Epithelial cell of proximal tubule (primary cell): ENCODE measurements around the gene KCNC4. TPM values are rescaled to one million over a fixed set of nuclear protein-coding genes. Genes with fewer than 3 reads are reported as not detected.

Source experiments
- DNase-seq: peaks from one replicate; pipeline ENCODE4 v3.0.0-alpha.2; 2011; ENCODE audit warnings: low read depth
- H3K4me3 ChIP-seq: 2 replicates; pipeline ENCODE4 v1.5.1; 2011; ENCODE audit warnings: low read depth, mild to moderate bottlenecking, low read length
- CTCF ChIP-seq: conservative IDR thresholded peaks from 2 replicates; pipeline ENCODE4 v1.5.1; 2012; ENCODE audit warnings: low read depth, mild to moderate bottlenecking, low read length
- total RNA-seq: library from RNA; depleted of rRNA; stranded (reverse); fragments of >200 nt; gene quantifications from 2 replicates; pipeline ENCODE4 v1.2.3, GENCODE V29; 2015

Gene KCNC4
- total RNA-seq, 1 donor from 2014 or later = 4.2 TPM

DNA sequence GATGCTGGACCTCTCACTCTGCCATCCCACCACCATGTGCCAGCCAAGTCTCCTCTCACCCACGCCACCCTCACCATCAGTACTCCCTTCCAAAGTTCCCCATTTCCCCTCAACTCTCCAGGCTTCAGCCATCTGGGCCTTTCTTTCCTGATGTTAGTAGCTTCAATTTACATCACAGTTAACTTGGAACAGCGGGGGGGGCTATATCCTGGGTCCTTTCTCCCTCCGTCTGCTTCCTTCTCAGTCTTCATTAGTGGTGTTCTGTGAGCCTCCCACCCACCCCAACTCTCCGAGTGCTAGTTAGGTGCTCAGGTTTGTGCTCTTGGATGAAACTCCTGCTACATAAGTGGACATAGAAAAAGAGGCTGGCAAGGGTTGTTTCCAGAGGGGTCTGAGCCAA is 31.9 kb downstream of the KCNC4 start:
- TF ChIP-seq CTCF = no peak
- DNase-seq = no peak
- no peak overlapping the region for H3K4me3 ChIP-seq

- no peak for TF ChIP-seq CTCF
- no peak for DNase-seq
- no peak overlapping the region for H3K4me3 ChIP-seq
These were observed 32.6 kb downstream of the KCNC4 start for GRCh38 chr1:110242731-110243130.

DNA sequence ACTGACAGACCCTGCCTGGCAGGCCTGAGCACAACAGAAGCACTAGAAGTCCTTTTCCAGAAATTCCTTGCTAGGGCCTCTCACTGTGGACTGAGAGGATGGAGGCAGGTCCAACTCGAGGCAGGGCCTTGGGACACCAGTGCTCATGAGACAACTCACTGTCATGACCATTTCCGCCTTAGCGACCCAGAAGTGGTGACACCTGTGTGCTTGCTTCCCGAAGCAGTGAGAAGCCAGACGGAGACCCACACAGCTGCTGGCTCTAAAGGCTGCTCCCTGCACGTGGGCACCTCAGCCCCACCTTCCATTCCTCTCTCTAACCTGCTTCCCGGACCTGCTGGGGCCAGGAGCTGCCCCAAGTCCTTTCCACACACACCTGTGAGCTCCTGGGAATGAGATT is 33.0 kb downstream of the KCNC4 start:
- TF ChIP-seq CTCF = no peak
- no peak overlapping the region for H3K4me3 ChIP-seq
- no peak for DNase-seq

GRCh38 chr1:110243574-110243973 is 33.5 kb downstream of the KCNC4 start:
- DNase-seq = no peak
- no peak overlapping the region for H3K4me3 ChIP-seq
- no peak for TF ChIP-seq CTCF

DNA sequence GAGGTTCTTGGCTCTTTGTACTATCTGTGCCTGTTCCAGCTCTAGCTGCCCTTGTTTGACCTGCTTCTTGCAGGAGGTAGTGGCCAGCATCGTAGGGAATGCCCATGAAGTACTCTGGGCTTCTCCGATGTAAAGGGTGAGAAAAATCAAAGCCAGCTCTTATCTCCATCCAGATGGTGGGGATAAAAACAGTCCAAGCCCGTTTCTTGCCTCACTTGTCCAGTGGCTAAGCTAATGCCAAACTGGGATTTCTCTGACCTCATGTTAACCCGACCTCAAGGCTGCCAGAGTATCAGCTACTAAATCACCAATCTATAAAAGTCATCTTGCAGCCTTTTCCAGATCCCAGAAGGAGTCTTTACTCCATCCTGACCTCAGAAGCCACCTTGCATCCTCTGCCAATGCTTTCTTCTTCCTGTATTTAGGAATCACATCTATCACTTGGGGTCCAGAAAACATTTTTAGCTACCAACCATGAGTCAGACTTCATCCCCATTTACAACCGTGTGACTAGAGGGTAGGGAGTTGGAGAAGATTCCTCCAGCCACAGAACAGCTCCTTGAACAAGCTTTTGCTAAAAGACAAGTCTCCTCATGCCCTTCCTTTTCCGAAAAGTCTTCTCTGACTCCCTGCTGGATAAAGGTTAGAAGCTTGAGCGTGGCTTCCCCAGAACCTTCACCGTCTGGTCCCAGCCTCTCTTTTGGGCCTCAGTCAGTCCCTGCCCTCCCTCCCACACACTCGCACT is 35.9 kb downstream of the KCNC4 start:
- no peak for TF ChIP-seq CTCF
- H3K4me3 ChIP-seq = no peak overlapping the region
- DNase-seq = no peak

DNA sequence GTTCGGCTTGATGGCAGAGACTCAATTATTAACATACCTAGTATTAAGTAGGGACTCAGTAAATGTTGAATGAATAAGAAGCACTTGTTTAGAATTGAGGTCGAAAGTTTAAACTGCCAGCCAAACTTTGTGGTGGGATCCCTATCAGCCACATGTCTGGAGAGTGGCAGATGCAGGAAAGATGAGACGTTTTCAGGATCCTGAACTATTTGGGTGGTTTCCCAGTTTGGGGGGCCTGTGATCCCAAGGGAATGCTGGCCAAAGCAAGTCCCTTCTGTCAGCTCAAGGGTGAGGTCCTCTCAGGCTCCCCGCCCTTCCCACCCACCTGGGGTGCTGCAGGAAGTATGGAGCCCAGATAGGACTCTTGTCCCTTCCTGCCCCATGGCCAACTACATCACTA is 38.6 kb downstream of the KCNC4 start:
- TF ChIP-seq CTCF = no peak
- no peak overlapping the region for H3K4me3 ChIP-seq
- no peak for DNase-seq

GRCh38 chr1:110249256-110249655 is 39.1 kb downstream of the KCNC4 start:
- no peak for DNase-seq
- no peak overlapping the region for H3K4me3 ChIP-seq
- TF ChIP-seq CTCF = no peak
